ENCODE measurements around the gene EIF4E2.
"Not testable (repeated sequence)": the region's sequence is repeated elsewhere in the genome, so short reads cannot be mapped to it uniquely, and the experiment has no call there.

Gene EIF4E2

DNA sequence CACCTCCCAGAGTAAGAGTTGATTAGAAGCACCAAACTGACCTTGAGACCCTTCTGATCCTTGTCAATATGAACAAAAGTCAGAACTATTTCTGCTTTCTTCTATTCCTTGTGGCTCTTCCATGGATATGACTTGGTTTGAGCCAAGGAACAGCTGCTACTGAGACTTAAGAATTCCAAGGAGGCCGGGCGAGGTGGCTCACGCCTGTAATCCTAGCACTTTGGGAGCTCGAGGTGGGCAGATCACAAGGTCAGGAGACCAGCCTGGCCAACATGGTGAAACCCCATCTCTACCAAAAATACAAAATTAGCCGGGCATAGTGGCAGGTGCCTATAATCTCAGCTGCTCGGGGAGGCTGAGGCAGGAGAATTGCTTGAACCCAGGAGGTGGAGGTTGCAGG is 20.0 kb downstream of the EIF4E2 start:
- DNase-seq = not testable (repeated sequence)

DNA sequence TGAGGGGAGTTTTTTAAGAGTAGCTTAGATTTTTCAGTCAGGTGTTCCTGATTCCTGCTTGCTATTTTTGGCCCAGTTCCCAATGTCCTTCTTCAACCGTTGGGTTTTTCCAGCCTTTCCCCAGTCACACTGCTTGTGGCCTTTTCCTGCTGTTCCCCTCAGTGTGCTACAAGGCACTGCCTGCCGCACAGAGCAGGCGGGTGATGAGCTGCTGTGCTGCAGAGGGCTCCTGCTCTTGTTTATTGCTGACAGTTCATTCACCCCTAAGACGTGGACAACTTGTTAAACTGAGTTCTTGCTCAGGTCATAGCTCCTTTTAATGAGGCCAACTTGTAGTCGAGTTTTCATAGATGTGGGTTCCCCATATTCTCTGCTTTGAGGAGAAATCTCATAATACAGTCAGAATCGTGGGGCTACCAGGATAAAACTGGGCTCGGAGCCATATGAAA is 20.6 kb downstream of the EIF4E2 start:
- DNase-seq = no peak

DNA sequence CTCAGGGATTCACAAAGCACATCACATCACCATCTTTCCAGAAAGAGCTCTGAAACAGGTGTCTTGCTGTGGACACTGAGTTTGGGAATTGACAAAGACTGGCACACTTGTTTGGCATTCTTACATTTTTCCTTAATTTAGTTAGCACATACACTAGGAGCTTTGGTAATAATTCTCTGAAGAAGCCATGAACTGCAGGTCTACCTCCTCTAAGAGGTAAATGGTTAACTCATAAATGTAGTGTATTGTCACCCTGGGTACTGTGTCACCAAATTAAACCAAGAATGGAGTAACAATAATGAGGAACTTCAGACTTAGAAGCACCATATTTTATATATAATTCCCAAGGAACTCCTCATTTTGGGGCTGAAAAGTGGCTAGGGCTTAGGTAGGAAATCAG is 22.6 kb downstream of the EIF4E2 start:
- DNase-seq = no peak

DNA sequence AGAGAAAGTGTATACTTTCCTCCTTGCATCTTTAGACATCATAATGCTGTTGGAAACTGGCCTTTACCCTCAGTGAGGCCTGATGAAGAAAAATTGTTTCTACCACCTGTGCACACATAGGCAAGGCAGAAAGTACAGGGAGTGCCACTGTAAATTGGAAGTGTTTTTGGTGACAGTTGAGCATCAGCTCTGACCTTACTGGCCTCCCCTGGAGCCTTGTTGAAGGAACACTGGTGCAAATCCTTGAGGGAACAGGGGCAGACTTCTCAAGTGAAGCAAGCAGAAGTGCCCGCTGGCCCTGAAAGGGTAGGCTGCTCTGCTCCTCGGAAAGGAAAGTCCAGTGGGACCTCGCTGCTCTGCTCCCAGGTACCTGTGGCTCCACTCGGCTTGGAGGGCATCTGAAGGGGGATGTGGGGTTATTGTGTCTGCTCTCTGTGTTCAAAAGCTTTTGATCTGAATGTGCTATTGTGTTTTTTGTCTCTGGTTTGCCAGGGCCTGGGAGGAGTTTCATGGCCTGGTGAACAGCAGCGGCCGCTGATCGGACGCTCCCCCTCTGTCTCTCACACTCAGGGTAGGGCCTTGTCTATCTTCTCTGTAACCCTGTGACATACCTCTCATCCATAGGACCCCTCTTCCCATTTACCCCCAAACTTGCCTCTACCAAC is 23.4 kb downstream of the EIF4E2 start:
- no peak for DNase-seq

DNA sequence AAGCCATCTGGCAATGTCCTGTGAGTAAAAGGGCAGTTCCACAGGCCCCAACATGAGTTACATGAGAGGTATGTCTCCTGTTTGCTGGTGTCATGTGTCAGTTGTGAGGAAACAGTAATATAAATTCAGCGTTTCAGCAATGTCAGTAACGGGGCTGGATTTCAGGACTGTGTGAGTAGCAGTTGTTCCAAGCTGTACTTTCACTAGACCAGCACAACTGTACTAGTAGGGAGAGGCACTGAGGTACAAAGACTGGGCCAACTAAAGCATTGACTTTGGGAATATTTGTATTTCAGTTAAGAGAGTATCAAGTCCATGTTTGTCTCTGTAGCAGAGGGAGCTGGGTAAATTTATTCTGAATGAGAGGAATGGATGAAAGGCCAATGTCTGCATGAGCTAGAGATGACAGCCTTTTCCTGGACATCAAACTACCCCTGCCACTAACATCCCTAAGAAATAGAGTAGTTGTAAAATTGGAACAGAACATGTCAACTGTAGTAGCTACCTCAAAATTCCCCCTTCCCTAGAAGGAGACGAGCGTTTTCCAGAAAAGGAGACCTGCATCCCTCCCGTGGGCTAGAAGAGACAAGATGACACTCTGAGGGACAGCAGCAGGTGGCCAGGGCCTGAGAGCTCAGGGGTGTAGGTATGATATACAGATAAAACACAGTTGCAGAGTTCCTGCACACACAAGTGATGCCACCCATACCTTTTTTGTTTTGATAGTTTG is 24.4 kb downstream of the EIF4E2 start:
- DNase-seq = no peak

DNA sequence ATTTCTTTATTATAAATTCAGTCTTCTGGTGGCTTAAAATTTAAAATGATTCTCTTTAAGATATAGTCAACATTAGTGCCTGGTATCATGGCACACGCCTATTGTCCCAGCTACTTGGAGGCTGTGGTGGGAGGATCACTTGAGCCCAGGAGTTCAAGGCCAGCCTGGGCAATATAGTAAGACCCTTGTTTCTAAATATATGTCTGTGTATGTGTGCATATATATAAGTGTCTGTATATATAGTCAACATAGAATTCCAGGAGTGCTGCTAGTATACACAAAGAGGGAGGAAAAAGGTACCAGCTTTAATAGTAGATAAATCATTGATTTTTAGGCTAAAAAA is 24.9 kb downstream of the EIF4E2 start:
- no peak for DNase-seq

DNA sequence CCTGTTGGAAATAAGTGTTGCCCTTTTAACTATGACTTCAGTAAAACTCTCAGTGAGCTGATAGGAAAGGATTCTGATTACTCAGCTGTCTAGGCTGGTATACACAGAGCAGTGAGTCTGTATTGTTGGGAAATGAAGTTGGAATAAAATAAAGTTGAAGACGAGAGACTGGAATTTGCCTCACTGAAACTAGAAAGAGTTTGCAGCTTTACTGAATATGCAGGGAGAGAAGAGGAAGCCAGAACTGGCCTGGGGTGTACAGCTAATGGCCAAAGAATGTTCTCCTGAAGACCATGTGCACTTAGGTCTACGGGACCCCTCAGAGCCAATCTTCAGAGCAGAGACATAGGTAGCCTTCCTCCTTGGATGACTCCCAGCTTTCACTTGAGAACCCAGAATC is 26.5 kb downstream of the EIF4E2 start:
- DNase-seq = no peak

DNA sequence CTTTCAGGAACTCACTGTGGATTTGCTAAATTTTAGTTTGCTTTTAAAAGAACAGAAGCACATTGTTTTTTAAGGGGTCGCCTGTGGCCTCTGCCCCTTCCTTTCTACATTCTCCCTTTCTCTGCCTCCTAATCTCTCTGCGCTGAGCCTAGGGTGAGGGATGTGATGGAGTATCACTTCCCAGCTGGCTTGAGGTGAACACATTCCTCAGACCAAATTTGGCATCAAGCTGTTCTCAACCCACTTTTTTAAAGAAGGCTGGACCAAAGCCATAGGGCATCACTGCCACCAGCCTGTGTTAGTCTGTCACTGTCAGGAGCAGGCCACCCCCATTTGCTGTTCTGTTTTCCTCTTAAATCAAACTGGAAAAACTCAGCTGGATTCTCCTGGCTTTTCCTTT is 27.4 kb downstream of the EIF4E2 start:
- no peak for DNase-seq

DNA sequence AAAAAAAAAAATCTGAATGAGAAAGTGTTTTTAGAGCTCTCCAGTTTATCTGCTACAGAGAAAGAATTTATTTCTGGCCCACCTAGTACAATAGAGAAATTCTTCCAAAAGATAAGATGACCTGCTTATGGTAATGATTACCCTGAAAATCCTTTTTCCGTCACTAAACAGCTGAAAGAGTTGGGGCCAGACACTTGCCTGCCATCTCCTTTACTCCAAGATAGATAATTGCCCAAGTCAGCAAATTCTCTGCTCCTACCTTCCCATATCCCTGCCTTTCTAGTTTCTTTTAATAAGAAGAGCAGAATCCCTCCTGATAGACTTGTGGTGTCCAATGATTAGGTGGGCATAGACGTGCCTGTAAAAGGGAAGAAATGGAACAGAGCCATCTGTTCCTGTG is 28.1 kb downstream of the EIF4E2 start:
- no peak for DNase-seq

DNA sequence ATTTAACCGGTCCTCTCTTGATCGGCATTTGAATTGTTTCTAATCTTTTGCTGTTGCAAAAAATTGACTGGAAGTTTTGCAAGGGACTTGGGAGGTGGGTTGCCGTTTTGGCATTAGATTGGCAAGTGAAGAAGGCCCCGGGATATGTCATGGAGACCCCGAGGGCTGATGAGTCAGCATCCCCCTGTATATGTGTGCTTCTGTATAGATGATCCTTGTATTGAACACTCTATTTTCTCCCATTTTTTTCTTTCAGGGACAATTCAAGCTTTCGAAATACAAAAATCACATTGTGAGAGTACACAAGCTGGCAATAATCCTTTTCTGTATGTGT is 30.1 kb downstream of the EIF4E2 start:
- no peak for DNase-seq

DNA sequence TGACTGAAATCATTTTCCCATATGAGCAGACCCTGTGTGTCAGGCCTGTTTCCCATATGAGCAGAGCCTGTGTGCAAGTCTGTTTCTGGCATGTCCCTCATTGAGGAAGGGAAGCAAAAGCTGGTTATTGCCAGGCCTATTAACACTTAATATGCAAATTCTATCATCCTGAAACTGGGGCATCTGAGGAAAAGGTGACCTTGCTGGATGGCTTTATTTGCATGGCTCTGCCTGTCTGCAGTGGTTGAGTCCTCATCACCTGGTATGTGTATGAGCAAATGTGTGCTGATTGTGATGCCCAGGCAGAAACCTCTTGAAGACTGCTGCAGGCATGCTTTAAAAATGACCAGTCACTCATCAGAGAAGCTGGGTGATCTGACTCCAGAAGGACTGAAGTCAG is 31.2 kb downstream of the EIF4E2 start:
- no peak for DNase-seq

DNA sequence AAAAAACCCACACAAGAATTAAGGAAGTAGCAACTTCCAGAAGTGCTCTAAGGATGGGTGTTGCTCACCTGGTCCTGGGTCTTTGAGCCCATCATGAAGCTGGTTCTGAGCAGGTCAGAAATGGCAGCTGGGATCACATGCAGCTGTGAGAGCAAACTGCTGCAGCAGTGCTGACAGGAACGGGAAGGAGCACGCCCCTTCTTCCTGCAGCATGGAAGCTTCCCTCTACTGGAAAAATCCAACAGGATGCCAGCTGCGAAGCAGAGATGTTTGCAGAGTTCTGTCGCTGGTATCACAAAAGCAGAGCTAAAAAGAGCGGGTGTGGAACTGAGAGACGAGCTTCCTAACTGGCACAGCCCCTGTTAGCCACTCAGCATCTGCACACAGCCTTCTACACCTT is 33.7 kb downstream of the EIF4E2 start:
- no peak for DNase-seq

DNA sequence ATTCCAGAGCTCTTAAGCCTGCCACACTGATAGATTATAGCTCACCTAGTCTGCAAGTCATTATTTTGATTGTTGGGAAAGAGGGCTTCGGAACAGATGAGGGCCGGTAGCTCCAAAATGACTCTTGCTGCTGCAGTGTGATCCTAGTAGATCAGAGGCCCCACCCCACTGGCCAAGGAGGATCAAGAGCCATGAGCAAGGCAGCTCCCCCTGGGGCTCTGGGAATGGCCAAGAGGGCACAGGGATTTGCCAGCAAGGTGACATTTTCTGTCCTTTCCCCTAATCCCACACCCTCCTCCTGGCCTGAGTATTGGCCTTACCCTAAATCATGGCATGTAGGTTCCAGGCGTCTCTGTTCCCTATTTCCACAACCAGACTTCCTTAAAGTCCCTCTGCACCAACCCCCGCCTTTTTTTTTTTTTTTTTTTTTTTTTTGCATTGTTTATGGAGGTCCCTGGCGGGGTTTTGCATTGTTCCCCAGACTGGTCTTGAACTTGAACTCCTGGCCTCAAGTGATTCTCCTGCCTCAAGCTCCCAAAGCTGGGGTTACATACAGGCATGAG is 36.5 kb downstream of the EIF4E2 start:
- no peak for DNase-seq

DNA sequence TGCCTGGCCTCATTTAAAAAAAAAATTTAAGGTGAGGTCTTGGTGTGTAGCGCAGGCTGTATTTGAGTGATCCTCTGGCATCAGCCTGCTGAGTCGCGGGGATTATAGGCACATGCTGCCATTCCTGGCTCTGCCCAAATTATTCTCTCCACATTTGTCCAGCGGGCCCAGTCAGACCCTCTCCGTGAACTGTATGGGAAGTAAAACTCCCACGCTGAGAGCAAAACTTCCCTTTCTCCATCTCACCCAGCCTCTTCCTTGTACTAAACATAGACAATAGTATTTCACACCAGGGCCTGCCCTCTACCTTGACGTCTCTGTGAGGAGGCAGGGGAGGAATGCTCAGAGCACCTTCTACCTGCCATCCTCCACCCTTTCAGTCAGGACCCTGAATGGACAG is 37.0 kb downstream of the EIF4E2 start:
- DNase-seq = no peak

DNA sequence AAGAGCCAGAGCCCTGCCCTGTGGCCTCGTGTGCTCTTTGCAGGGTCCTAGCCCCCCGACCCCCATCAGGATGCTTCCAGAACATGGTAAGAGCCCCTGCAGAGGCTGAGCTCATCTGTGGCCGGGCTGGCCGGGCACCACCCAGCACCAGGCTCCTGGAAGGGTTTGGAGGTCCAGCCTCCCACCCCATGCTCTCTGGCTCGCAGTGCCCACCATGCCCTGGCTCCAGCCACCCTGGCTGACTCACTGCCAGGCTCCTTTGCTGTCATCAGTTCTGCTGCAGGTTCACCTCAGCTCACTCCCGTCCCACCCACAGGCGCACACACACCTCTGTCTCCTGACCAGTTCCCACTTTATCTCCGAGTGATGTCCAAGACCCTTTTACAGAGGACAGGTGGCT is 37.5 kb downstream of the EIF4E2 start:
- DNase-seq = no peak

DNA sequence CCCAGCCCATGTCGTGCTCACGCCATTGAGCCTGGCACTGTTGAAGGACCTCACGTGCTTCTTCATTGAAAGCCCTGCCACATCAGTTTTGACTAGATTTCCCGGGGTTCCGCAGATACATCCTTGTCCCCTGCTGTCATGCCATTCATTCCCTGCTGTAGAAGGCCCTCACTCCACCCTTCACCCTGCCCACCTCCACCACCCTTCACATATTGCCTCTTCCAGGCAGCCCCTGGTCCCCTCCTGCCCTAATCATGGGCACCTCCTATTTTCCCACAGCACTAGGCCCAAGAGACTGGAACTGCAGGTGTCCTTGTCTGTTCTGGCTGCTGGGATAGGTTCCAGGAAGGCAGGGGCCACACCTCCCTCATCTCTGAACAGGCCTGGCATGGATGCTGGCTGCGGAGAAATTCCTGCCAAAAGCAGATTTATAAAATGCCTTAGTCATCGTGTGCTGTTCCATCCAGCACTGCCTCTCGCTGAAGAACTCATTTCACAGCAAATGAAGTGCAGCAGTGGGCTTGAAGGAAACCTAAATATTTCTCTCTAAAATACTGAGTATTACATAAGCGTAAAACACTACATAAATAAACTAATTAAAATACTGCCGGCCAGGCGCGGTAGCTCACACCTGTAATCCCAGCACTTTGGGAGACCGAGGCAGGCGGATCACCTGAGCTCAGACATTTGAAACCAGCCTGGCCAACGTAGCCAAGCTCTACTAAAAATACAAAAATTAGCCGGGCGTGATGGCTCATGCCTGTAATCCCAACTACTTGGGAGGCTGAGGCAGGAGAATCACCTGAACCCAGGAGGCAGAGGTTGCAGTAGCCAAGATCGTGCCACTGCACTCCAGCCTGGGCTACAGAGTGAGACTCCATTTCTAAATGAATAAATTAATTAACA is 38.4 kb downstream of the EIF4E2 start:
- DNase-seq = no peak

DNA sequence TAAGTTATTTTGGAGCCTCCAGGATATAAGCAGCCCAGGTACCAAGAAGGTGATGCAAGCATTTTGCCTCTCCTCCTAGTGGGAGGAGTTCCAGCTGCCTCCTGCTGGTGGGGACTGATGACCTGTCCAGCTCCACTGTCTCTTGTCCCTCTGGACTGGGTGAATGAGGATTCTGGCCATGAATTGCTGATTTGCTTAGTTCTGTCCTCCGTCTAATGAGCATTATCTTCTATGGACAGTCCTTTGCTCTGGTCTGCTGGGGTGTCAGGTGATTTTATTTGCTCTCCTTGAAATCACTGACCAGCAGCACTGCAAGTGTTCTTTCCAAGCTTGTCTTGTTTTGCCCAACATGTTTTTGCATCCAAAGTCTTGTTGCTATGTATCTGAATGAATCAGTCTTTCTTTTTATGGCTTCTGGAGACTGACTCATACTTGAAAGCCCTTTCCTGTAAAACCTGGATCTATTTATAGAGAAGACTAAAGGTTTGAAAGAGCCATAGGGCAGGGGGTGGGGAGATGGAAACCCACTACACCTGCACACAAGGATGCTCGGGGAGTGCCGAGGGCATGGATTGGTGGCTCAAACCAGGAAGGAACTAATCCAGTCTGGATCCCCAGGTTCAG is 42.4 kb downstream of the EIF4E2 start:
- no peak for DNase-seq

DNA sequence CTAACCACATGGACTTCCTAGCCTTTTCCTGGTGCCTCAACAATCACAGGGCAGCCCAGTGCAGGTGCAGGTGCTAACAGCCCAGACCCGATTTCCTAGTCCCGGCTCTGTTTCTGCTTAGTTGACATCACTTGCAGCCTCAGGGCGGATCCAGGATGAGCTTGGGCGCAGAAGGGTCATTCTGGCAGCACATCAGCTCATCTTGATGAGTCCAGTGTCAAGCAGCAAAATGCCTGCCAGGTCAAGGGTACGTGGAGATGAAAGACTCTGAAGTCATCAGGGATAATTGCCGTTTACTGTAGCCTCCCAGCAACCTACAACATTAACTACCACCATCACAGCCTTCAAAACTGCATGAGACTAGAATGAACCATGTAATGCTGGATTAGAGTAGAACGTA is 43.5 kb downstream of the EIF4E2 start:
- DNase-seq = no peak

DNA sequence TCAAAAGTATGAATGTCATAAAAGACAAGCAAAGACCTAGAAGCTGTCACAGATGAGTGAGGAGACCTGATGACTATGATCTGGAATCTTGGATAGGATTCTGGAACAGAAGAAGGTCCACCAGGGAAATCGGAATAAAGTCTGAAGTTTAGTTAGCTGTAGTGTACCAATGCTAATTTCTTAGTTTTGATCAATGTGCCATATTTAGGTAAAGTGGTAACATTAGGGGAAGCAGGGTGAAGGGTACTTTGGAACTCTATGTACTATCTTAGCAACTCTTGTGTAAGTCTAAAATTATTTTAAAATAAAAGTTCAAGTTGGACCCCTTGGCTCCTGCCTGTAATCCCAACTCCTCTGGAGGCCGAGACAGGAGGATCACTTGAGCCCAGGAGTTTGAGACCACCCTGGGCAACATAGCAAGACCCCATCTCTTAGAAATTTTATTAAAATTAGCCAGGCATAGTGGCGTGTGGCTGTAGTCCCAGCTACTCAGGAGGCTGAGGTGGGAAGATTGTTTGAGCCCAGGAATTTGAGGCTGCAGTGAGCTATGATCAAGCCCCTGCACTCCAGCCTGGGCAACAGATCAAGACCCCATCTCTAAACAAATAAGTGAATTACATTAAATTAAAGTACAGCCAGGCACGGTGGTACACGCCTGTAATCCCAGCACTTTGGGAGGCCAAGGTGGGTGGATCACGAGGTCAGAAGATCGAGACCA is 47.0 kb downstream of the EIF4E2 start:
- no peak for DNase-seq

DNA sequence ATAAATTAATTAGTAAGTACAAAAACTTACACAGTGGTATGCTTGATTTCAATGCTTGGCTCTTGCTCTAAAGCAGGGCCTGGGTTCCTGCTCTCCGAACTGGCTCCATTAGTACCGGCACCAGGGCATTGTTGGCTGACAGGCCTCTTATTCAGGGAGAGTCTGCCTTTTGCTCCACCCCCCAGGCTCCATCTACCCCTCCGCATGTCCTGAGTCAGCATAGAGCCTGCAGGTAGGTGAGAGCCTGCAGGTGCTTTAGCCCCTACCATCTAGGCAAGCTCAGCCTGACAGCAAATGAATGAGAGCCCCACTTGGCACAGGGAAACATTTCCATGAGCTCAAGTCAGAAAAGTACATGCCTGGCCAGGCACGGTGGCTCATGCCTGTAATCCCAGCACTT is 47.8 kb downstream of the EIF4E2 start:
- no peak for DNase-seq

DNA sequence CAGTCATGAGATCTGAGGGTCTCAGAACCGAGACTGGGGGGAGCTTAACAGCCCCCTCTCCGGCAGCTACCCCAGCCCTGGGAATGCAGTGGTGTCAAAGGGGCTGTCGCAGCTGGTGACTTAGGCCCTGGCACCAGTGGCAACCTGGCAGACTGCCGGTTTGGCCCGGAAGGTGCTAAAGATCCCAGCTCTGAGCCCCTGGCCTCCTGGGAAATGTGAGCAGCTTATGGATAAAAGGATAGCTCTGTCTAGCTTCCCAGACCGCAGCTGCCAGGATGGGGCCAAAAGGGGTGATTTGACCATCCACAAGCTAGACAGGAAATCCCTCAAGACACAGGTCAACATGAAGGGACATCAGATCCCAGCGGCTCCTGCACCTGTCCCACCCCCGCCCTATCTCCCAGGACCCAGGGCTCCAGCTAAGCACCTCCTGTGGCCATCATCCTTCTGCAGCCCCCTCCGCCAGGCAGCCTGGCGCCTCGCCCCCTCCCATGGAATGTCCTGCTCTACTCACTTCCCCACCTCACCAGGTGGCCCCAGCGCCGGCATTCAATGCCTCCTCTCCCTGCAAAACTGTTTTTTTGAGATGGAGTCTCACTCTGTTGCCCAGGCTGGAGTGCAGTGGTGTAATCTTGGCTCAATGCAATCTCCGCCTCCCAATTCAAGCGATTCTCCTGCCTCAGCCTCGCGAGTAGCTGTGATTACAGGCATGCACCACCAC is 49.7 kb downstream of the EIF4E2 start:
- DNase-seq = no peak

DNA sequence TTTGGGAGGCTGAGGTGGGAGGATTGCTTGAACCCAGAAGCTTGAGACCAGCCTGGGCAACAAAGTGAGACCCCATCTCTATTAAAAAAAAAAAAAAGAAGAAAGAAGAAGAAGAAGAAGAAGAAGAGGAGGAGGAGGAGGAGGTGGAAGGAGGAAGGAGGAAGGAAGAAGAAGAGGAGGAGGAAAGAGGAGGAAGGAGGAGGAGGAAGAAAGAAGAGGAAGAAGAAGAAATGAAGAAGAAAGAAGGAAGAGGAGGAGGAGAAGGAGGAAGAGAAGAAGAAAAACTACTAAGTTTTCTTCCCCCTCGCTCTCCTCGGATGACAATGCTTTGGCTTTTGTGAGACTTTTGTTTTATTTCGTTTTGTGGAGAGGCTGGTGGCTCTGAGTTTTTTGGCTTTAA is 52.8 kb downstream of the EIF4E2 start:
- no peak for DNase-seq
